ENCODE measurements around the gene SELL.

SELL gene

GRCh38 chr1:169711469-169712308, at the start of gene SELL:
TSS of gene SELL (minus strand) at chr1:169711620. CDS start at chr1:169711498, 122 bp downstream.
- in situ Hi-C loops (cut with MboI; ENCODE audit: low sequenced_read_pairs) = loop anchor here (10.0 kb wide), 1 partner anchor 107 kb away; no protein-coding TSS in a partner anchor

GRCh38 chr1:169759038-169759437, 47.6 kb upstream of the SELL start:
- in situ Hi-C loops (cut with MboI; ENCODE audit: low sequenced_read_pairs) = no loop called here

- in situ Hi-C loops (cut with MboI; ENCODE audit: low sequenced_read_pairs) = no loop called here
Observed at GRCh38 chr1:169753549-169753948, 42.1 kb upstream of the SELL start.

- in situ Hi-C loops (cut with MboI; ENCODE audit: low sequenced_read_pairs) = no loop called here
Observed at GRCh38 chr1:169750041-169750440, 38.6 kb upstream of the SELL start.

GRCh38 chr1:169746550-169746949, 35.1 kb upstream of the SELL start:
- in situ Hi-C loops (cut with MboI; ENCODE audit: low sequenced_read_pairs) = no loop called here

GRCh38 chr1:169745015-169745861, 33.8 kb upstream of the SELL start:
- in situ Hi-C loops (cut with MboI; ENCODE audit: low sequenced_read_pairs) = no loop called here

GRCh38 chr1:169741666-169742394, 30.4 kb upstream of the SELL start:
- in situ Hi-C loops (cut with MboI; ENCODE audit: low sequenced_read_pairs) = no loop called here

- in situ Hi-C loops (cut with MboI; ENCODE audit: low sequenced_read_pairs) = no loop called here
Observed at GRCh38 chr1:169739980-169740379, 28.6 kb upstream of the SELL start.

- in situ Hi-C loops (cut with MboI; ENCODE audit: low sequenced_read_pairs) = no loop called here
Observed at GRCh38 chr1:169733924-169734323, 22.5 kb upstream of the SELL start, which contains the start of gene SELE. TSS of gene SELE (minus strand) at chr1:169734079. CDS start at chr1:169733612, 467 bp downstream.

- in situ Hi-C loops (cut with MboI; ENCODE audit: low sequenced_read_pairs) = no loop called here
Observed at GRCh38 chr1:169731446-169731845, 20.0 kb upstream of the SELL start.

- in situ Hi-C loops (cut with MboI; ENCODE audit: low sequenced_read_pairs) = no loop called here
Observed at GRCh38 chr1:169729991-169730390, 18.6 kb upstream of the SELL start.

GRCh38 chr1:169727307-169727706, 15.9 kb upstream of the SELL start:
- in situ Hi-C loops (cut with MboI; ENCODE audit: low sequenced_read_pairs) = no loop called here

- in situ Hi-C loops (cut with MboI; ENCODE audit: low sequenced_read_pairs) = no loop called here
Observed at GRCh38 chr1:169726851-169727250, 15.4 kb upstream of the SELL start.

GRCh38 chr1:169725930-169726329, 14.5 kb upstream of the SELL start:
- in situ Hi-C loops (cut with MboI; ENCODE audit: low sequenced_read_pairs) = no loop called here

- in situ Hi-C loops (cut with MboI; ENCODE audit: low sequenced_read_pairs) = no loop called here
Observed at GRCh38 chr1:169724168-169724567, 12.7 kb upstream of the SELL start.

- in situ Hi-C loops (cut with MboI; ENCODE audit: low sequenced_read_pairs) = no loop called here
Observed at GRCh38 chr1:169723763-169724162, 12.3 kb upstream of the SELL start.

GRCh38 chr1:169722779-169723178, 11.4 kb upstream of the SELL start:
- in situ Hi-C loops (cut with MboI; ENCODE audit: low sequenced_read_pairs) = no loop called here

GRCh38 chr1:169715100-169715499, 3.7 kb upstream of the SELL start:
- in situ Hi-C loops (cut with MboI; ENCODE audit: low sequenced_read_pairs) = loop anchor here (10.0 kb wide), 1 partner anchor 110 kb away; no protein-coding TSS in a partner anchor

- in situ Hi-C loops (cut with MboI; ENCODE audit: low sequenced_read_pairs) = loop anchor here (10.0 kb wide), 1 partner anchor 108 kb away; no protein-coding TSS in a partner anchor
Observed at GRCh38 chr1:169713090-169713489, 1.7 kb upstream of the SELL start.

GRCh38 chr1:169712309-169712631, 850 bp upstream of the SELL start:
- in situ Hi-C loops (cut with MboI; ENCODE audit: low sequenced_read_pairs) = loop anchor here (10.0 kb wide), 1 partner anchor 107 kb away; no protein-coding TSS in a partner anchor

GRCh38 chr1:169708647-169709046, 2.8 kb downstream of the SELL start:
- in situ Hi-C loops (cut with MboI; ENCODE audit: low sequenced_read_pairs) = no loop called here
